ENCODE results near the gene ATXN7L1.
A peak's percentile ranks its signal among the peaks of the same experiment; 100 is the strongest.

ATXN7L1 gene

GRCh38 chr7:105808703-105809590 lies 67.5 kb downstream of the ATXN7L1 start:
- Mint-ChIP-seq H3K9me3 (no peaks in the 10 kb centered on the region), H3K36me3 (peaks cover 4% of the 10 kb centered on the region), H3K27me3 (no peaks in the 10 kb centered on the region), H3K4me1 (peaks cover 76% of the 10 kb centered on the region), H3K4me3 (peak overlapping the region; percentile 72), H3K27ac (peak overlapping the region; percentile 76)

GRCh38 chr7:105808209-105808608 lies 68.2 kb downstream of the ATXN7L1 start:
- peaks cover 72% of the 10 kb centered on the region for H3K4me1 Mint-ChIP-seq
- H3K9me3 Mint-ChIP-seq, result no peaks in the 10 kb centered on the region
- peak overlapping the region; percentile 72 for H3K4me3 Mint-ChIP-seq
- H3K36me3 Mint-ChIP-seq, result no peaks in the 10 kb centered on the region
- no peaks in the 10 kb centered on the region for H3K27me3 Mint-ChIP-seq
- H3K27ac Mint-ChIP-seq, result peak overlapping the region; percentile 76

GRCh38 chr7:105807448-105807762 lies 69.0 kb downstream of the ATXN7L1 start:
- Mint-ChIP-seq H3K27me3 (no peaks in the 10 kb centered on the region), H3K27ac (peak overlapping the region; percentile 48), H3K4me3 (peak overlapping the region; percentile 68), H3K36me3 (no peaks in the 10 kb centered on the region), H3K9me3 (no peaks in the 10 kb centered on the region), H3K4me1 (peaks cover 72% of the 10 kb centered on the region)

DNA sequence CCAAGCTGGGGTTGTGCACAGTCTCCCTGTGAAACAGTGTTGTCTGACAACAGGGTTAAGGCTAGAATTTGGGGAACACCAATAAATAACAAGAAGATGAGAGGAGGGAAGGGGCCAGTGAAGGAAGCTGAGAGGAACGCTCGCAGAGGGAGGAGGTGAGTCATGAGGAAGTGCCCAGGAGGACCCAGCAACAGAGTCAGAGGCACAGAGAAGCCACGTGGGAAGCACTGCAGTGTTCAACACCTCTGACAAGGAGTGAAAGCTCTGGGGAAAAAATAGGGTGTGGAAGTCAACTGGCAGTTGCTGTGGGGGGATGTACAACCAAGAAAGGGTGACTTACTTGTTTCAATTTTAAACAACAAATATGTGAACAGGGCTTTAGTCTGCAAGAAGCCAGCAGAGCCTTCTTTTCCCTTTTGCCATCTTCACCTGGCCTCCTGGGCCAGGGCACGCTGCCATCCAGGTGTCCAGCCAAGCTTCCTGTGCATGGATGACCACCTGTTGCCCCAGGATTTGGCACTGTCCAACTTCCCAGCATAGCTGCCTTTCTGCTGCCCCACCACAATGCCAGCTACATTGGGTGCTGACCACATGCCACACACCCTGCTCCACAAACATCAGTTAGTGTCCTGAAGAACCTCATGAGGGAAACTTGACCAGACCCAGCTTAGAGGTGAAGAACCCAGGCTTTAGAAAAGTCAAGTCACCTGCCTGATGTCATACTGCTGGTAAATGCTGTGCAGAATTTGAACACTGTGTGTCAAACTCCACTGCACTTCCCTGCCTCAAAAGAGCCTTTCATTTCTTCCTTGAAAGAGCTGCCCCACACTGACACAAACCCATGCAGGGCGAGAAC lies 69.6 kb downstream of the ATXN7L1 start:
- no peaks in the 10 kb centered on the region for H3K9me3 Mint-ChIP-seq
- H3K27ac Mint-ChIP-seq, result peak overlapping the region; percentile 48
- H3K27me3 Mint-ChIP-seq, result no peaks in the 10 kb centered on the region
- H3K4me3 Mint-ChIP-seq, result peak overlapping the region; percentile 68
- no peaks in the 10 kb centered on the region for H3K36me3 Mint-ChIP-seq
- peaks cover 66% of the 10 kb centered on the region for H3K4me1 Mint-ChIP-seq

GRCh38 chr7:105805447-105806019 lies 70.9 kb downstream of the ATXN7L1 start:
- H3K9me3 Mint-ChIP-seq, result no peaks in the 10 kb centered on the region
- no peaks in the 10 kb centered on the region for H3K27me3 Mint-ChIP-seq
- H3K27ac Mint-ChIP-seq, result peak overlapping the region; percentile 3
- H3K4me3 Mint-ChIP-seq, result peak overlapping the region; percentile 68
- H3K36me3 Mint-ChIP-seq, result no peaks in the 10 kb centered on the region
- H3K4me1 Mint-ChIP-seq, result peaks cover 70% of the 10 kb centered on the region

DNA sequence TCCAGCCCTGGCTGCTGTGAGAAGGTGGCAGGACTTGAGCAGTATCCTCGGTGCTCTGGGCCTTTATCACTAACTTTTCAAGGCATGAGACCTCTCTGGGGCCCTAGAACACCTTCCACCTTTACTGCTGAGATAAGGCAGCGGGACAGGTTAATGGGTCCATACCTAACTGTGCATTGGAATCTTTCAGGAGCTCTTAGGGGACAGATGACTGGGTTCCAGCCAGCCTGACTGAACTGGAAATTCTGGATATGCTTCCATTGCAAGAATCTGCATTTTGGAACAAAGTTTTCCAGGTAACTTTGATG lies 73.0 kb downstream of the ATXN7L1 start:
- no peaks in the 10 kb centered on the region for H3K27me3 Mint-ChIP-seq
- no peaks in the 10 kb centered on the region for H3K36me3 Mint-ChIP-seq
- no peak overlapping the region for H3K4me3 Mint-ChIP-seq
- H3K4me1 Mint-ChIP-seq, result peaks cover 58% of the 10 kb centered on the region
- no peak overlapping the region for H3K27ac Mint-ChIP-seq
- no peaks in the 10 kb centered on the region for H3K9me3 Mint-ChIP-seq

DNA sequence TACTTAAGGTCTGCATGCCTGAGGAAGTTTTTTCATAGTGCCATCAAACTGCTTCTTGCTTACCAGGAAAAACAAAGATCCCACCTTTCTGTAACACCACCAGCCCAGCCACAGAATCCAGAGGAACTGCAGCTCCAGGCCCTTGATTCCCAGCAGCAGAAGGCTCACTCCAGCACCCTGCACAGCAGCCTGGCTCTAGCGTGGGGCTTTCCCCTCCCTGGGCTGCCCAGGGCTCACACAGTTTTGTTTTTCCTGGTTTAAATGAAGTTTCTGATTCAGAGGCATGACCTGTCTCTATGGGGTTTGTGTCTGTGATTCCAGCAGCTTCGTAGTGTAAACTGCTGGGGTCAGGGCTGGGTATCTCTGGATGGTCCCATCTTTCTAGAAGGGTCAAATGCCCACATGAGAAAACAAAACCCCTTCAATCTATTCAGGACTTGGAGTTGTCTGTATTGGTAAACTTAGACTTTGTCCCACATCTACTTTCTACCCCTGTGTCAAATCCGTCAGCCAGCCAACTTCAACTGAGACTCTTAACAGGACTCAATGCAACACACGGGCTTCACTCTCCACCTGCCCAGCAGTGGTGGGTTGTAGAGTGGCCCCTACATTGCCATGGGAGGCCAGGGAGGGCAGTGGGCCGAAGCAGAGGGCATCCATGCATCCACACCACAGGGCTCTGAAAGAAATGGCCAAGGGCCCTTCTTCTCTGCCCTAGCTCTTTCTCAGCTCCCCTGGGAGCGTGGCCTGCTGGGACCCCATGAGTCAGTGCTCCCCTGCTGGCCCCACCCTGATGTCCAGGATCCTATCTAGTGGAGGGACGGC lies 73.6 kb downstream of the ATXN7L1 start:
- Mint-ChIP-seq H3K4me1 (peaks cover 53% of the 10 kb centered on the region), H3K27me3 (no peaks in the 10 kb centered on the region), H3K9me3 (no peaks in the 10 kb centered on the region), H3K36me3 (no peaks in the 10 kb centered on the region), H3K4me3 (no peak overlapping the region), H3K27ac (no peak overlapping the region)

DNA sequence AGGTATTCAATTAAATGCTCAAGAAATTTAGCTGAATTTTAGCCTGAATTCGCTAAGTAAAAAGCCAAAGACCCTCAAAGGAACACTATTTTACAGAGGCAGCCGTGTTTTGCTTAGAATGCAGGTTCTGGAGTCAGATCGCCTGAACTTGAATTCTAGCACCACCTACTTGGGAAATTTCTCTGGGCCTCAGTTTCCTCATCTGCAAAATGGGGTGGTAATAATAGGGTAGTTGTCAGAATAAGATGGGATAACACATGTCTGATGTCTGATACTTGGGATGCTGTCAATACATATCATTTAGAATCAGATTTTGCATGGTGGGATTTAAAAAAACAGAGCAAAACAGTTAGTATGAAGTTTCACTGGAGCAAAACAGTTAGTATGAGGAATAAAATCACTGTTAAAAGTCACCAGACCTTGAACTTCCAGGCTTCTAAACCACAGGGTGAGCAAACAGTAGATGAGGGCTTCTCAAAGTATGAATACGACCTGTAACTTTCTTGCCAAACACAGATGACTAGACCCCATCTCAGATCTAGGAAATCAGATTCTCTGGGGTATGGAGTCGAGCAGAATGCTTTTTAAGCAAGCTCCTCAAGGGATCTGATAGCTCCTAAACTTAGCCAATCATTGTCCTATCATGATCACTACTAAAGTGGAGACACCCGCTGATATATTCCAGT lies 75.4 kb downstream of the ATXN7L1 start:
- Mint-ChIP-seq H3K4me3 (no peak overlapping the region), H3K27me3 (no peaks in the 10 kb centered on the region), H3K9me3 (no peaks in the 10 kb centered on the region), H3K4me1 (peaks cover 42% of the 10 kb centered on the region), H3K27ac (no peak overlapping the region), H3K36me3 (no peaks in the 10 kb centered on the region)

GRCh38 chr7:105800442-105800841 lies 76.0 kb downstream of the ATXN7L1 start:
- Mint-ChIP-seq H3K9me3 (no peaks in the 10 kb centered on the region), H3K27ac (no peak overlapping the region), H3K4me1 (peaks cover 37% of the 10 kb centered on the region), H3K36me3 (no peaks in the 10 kb centered on the region), H3K4me3 (no peak overlapping the region), H3K27me3 (no peaks in the 10 kb centered on the region)

- Mint-ChIP-seq H3K27ac (no peak overlapping the region), H3K27me3 (no peaks in the 10 kb centered on the region), H3K4me1 (peaks cover 29% of the 10 kb centered on the region), H3K36me3 (no peaks in the 10 kb centered on the region), H3K9me3 (no peaks in the 10 kb centered on the region), H3K4me3 (no peak overlapping the region)
Measured at GRCh38 chr7:105799677-105800076, 76.7 kb downstream of the ATXN7L1 start.

- H3K27me3 Mint-ChIP-seq, result no peaks in the 10 kb centered on the region
- H3K9me3 Mint-ChIP-seq, result no peaks in the 10 kb centered on the region
- H3K4me1 Mint-ChIP-seq, result peaks cover 27% of the 10 kb centered on the region
- no peak overlapping the region for H3K27ac Mint-ChIP-seq
- no peaks in the 10 kb centered on the region for H3K36me3 Mint-ChIP-seq
- H3K4me3 Mint-ChIP-seq, result no peak overlapping the region
Measured at GRCh38 chr7:105799006-105799405, 77.4 kb downstream of the ATXN7L1 start.

DNA sequence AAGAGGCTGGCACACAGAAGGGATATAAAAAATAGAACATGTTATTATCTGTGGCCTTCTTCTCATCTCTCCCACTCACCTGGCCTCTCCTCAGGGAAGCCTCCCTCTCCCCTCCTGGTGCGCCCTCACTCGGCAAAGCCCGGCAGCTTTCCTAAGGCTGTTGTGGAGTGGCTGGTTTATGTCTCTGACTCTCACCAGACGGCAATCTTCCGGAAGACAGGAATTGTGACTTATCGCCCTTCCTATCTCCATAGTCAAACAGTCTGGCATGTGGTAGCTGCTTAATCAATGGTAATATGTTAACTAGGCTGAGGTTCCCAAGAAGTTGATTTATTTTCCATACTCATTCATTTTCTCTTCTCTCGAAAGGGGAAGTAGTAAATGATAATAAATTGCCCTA lies 78.7 kb downstream of the ATXN7L1 start:
- Mint-ChIP-seq H3K36me3 (peaks cover 2% of the 10 kb centered on the region), H3K9me3 (no peaks in the 10 kb centered on the region), H3K27ac (no peak overlapping the region), H3K27me3 (no peaks in the 10 kb centered on the region), H3K4me3 (no peak overlapping the region), H3K4me1 (peaks cover 27% of the 10 kb centered on the region)

- Mint-ChIP-seq H3K9me3 (no peaks in the 10 kb centered on the region), H3K27ac (no peak overlapping the region)
Measured at GRCh38 chr7:105796365-105796764, 80.0 kb downstream of the ATXN7L1 start.

DNA sequence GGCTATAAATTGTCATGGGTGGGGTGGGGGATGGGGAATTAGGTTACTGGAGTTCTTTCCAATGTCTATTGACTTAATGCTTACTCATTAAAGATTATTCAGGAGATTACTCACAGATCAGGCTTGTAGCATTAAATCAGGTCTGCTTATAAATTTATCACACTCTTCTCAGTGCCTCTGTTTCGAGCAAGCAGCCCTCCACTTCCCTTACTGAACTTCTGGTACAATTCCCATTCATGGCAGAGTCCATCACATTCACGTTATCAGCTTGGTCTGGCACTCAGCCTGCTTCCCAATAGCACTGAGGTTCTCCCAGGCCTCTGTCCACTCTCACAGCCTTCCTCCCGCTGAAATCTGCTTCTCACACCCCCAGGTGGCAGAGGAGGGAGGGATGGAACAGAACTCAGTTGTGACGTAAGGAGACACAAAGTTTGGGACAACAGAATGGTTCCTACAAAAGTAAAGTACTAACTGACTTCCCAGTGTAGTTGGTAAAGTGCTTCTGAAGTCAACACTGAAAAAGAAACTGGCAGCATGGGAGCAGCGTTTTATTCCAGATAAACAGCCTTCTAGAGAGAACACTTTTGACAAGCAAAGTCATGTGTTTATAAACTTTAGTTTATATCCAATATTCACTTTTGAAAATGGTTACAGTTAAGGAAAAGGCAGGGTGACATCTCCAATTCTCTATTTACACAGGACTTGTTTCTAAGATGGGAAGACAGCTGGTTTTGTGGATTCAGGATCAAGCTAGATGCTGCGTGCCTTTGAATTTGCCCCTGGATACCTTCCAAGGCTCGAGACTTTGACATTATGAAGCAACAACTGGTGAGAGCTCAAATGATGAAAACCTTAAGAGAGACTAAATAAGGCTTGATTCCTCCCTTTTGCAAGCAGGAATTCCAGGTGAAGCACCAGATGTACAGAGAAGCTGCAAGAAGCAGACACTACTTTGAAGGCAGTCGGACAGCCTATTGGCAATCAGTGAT lies 81.4 kb downstream of the ATXN7L1 start:
- Mint-ChIP-seq H3K27ac (no peak overlapping the region), H3K36me3 (peaks cover 4% of the 10 kb centered on the region), H3K27me3 (no peaks in the 10 kb centered on the region), H3K4me3 (no peak overlapping the region), H3K4me1 (peaks cover 11% of the 10 kb centered on the region), H3K9me3 (no peaks in the 10 kb centered on the region)

More at GRCh38 chr7:105796365-105796764, 80.0 kb downstream of the ATXN7L1 start:
- H3K4me3 Mint-ChIP-seq, result no peak overlapping the region
- H3K36me3 Mint-ChIP-seq, result peaks cover 4% of the 10 kb centered on the region
- no peaks in the 10 kb centered on the region for H3K27me3 Mint-ChIP-seq
- H3K4me1 Mint-ChIP-seq, result peaks cover 25% of the 10 kb centered on the region

All from activated naive CD4-positive, alpha-beta T cell treated with anti-CD3 and anti-CD28 coated beads, Interleukin-2, amount 50 U/mL, for 24 hours (primary cell).